OCI-LY3 (cell line): Measurements from ENCODE around the gene PTPRQ.

ENCODE experiments used
- EZH2phosphoT487 ChIP-seq: fragments of 200-600 bp; shearing (Covaris generic); IDR thresholded peaks from 2 replicates; pipeline ENCODE4 v1.6.1; 2018; ENCODE audit warnings: antibody characterized with exemption, mixed run types, low read depth
- TF ChIP-seq, protein P1 (sequence below): fragments of 200-600, 300-600 bp; sonication (generic); IDR thresholded peaks from 2 replicates; pipeline ENCODE4 v1.5.1; 2014; ENCODE audit warnings: antibody characterized with exemption, low read length, low read depth

DNA sequence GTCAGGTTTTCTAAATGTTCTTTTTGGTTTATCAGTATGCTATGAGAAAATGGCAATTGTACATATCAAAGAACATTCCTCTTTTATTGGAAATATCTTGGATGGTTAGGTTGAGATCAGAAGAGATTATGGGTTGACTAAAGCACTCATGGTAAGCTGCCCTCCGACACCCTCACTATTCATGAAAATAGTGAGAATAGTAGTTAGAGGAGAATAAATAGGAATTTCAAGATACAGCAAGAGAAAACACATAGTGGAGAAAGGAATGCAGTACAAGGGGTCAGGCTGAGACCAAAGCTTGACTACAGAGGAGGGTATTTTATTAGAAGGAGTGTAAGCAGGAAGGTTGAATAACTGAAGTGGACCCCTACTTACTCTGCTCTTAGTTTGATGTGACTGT lies 112.5 kb downstream of the PTPRQ start:
- TF ChIP-seq, protein P1, sequence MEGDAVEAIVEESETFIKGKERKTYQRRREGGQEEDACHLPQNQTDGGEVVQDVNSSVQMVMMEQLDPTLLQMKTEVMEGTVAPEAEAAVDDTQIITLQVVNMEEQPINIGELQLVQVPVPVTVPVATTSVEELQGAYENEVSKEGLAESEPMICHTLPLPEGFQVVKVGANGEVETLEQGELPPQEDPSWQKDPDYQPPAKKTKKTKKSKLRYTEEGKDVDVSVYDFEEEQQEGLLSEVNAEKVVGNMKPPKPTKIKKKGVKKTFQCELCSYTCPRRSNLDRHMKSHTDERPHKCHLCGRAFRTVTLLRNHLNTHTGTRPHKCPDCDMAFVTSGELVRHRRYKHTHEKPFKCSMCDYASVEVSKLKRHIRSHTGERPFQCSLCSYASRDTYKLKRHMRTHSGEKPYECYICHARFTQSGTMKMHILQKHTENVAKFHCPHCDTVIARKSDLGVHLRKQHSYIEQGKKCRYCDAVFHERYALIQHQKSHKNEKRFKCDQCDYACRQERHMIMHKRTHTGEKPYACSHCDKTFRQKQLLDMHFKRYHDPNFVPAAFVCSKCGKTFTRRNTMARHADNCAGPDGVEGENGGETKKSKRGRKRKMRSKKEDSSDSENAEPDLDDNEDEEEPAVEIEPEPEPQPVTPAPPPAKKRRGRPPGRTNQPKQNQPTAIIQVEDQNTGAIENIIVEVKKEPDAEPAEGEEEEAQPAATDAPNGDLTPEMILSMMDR, result no peak
- no peak for TF ChIP-seq EZH2phosphoT487
